ENCODE results near the gene TMED1.
"Not testable (repeated sequence)": the region's sequence is repeated elsewhere in the genome, so short reads cannot be mapped to it uniquely, and the experiment has no call there.

Gene TMED1

GRCh38 chr19:10835754-10836478, at the start of gene TMED1:
TMED1 (minus strand) TSS chr19:10836212; CDS start chr19:10836191, 21 bp downstream.
- DNase-seq, result peak; percentile 92

- no peak for DNase-seq
Measured at GRCh38 chr19:10885201-10886169, 49.5 kb upstream of the TMED1 start.

GRCh38 chr19:10884274-10884673, 48.3 kb upstream of the TMED1 start:
- no peak for DNase-seq

- DNase-seq, result no peak
Measured at GRCh38 chr19:10882108-10882457, 46.1 kb upstream of the TMED1 start.

- no peak for DNase-seq
Measured at GRCh38 chr19:10881403-10882107, 45.5 kb upstream of the TMED1 start.

- DNase-seq, result no peak
Measured at GRCh38 chr19:10878253-10878652, 42.2 kb upstream of the TMED1 start.

GRCh38 chr19:10877608-10878007, 41.6 kb upstream of the TMED1 start:
- DNase-seq, result not testable (repeated sequence)

- no peak for DNase-seq
Measured at GRCh38 chr19:10876459-10877240, 40.6 kb upstream of the TMED1 start.

GRCh38 chr19:10874024-10874423, 38.0 kb upstream of the TMED1 start:
- DNase-seq, result no peak

- no peak for DNase-seq
Measured at GRCh38 chr19:10872546-10873107, 36.6 kb upstream of the TMED1 start.

GRCh38 chr19:10871711-10872545, 35.9 kb upstream of the TMED1 start:
- no peak for DNase-seq

- DNase-seq, result peak; percentile 89
Measured at GRCh38 chr19:10870955-10871603, 35.1 kb upstream of the TMED1 start, which contains the start of gene CARM1. CARM1 (plus strand) TSS chr19:10871553; CDS start chr19:10871703, 150 bp downstream.

- DNase-seq, result no peak
Measured at GRCh38 chr19:10870501-10870954, 34.5 kb upstream of the TMED1 start.

GRCh38 chr19:10869872-10870311, 33.9 kb upstream of the TMED1 start:
- DNase-seq, result not testable (repeated sequence)

- DNase-seq, result no peak
Measured at GRCh38 chr19:10868872-10869547, 33.0 kb upstream of the TMED1 start.

GRCh38 chr19:10866495-10866894, 30.5 kb upstream of the TMED1 start:
- DNase-seq, result no peak

GRCh38 chr19:10864538-10864899, 28.5 kb upstream of the TMED1 start:
- DNase-seq, result peak; percentile 62

GRCh38 chr19:10863107-10863717, 27.2 kb upstream of the TMED1 start:
- no peak for DNase-seq

GRCh38 chr19:10862561-10863106, 26.6 kb upstream of the TMED1 start:
- DNase-seq, result no peak
